ENCODE results near the gene PLA2G15.
"Not testable (repeated sequence)": the region's sequence is repeated elsewhere in the genome, so short reads cannot be mapped to it uniquely, and the experiment has no call there.

The PLA2G15 gene

DNA sequence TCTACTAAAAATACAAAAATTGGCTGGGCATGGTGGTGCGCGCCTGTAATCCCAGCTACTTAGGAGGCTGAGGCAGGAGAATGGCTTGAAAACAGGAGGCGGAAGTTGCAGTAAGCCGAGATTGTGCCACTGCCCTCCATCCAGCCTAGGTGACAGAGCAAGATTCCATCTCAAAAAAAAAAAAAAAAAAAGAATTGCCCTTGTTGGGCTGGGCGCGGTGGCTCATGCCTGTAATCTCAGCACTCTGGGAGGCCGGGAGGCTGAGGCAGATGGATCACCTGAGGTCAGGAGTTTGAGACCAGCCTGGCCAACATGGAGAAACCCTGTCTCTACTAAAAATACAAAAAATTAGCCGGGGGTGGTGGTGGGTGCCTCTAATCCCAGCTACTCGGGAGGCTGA lies 43.6 kb downstream of the PLA2G15 start:
- H3K4me3 ChIP-seq: not testable (repeated sequence)
- H3K27ac ChIP-seq: peak overlapping the region in 16 of 21 experiments; percentile 7 to 87 (median 74)

DNA sequence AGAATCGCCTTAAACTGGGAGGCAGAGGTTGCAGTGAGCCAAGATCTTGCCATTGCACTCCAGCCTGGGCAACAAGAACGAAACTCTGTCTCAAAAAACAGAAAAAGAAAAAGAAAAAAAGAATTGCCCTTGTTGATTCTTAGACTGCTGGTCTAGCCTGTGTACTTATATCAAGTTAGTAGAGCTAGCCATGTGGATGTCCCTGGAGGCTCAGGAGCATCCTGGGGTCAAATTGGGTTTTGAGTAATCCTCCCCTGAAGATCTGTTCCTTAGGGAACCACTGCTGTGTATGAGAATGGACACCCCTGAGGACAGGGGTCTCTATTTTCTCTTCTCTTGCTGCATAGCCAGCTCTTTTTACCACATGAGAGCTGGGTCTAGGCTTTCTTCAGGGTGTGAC lies 44.0 kb downstream of the PLA2G15 start:
- peak overlapping the region in 19 of 21 experiments; percentile 20 to 87 (median 63) for H3K27ac ChIP-seq
- no peak overlapping the region for H3K4me3 ChIP-seq

DNA sequence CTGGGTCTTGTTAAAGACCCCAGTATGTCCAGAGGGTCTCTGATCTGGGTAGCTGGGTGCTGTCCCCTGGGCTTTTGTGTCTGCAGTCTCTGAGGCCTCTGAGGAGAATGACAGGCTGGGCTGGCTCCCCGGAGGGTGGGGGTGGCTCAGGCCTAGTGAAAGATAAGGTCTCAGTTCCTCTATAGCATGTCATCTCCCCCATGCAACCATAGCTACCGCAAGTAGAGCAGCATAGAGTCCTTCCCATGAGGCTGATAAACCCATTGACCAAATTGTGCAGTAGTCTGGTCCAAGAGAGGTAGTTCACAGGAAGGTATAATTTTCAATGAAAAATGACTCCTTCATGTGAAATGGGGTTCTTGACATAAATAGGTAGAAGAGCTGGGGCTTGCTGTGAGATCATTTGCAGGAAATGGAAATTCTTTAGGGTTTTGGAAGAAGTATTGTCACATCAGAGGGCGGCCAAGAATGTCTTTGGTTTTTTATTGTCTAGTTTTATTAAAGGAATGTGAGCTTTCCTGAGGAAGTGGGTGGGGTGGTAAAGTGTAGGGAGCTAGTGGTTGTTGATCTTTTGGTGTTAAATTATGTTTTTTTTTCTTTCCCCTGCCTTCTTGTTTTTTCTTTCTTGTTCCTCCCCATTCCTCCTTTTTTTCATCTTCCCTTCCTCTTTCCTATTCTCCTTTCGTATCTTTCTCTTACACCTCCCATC lies 44.6 kb downstream of the PLA2G15 start:
- Histone ChIP-seq H3K4me3 (no peak overlapping the region), H3K27ac (peak overlapping the region in 19 of 21 experiments; percentile 29 to 87 (median 63))

DNA sequence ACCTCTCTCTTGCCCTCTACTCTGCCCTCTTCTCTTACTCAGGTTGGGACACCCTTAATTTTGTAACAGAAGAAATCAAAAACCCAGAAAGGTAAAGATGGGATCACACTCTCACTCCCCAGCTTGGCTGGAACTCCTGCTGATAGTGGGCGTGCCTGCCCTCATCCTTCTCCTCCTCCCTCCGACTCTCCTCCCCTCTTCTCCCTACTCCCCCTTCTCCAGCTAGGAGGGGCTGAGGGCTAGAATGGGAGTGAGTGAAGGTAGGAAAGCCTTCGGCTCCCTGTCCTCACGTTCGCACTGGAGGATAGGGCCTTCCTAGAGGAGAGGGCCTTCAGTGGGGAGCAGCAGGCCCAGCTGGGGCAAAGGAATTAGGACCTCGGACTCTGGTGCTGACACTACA lies 45.3 kb downstream of the PLA2G15 start:
- Histone ChIP-seq H3K4me3 (no peak overlapping the region), H3K27ac (peak overlapping the region in 17 of 21 experiments; percentile 6 to 87 (median 59))

DNA sequence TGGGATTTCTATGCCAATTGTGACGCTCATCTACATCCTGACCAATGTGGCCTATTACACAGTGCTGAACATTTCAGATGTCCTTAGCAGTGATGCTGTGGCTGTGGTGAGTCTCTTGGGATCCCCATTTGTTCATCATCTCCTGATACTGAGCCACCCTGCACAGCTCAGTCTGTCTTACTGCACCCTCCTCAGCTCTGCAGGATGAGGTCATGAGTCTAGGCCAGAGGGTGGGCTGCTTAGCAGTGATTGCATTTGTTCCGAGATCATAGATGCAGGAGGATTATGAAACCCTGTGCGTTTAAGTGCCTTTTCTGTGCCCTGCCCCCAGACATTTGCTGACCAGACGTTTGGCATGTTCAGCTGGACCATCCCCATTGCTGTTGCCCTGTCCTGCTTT lies 46.1 kb downstream of the PLA2G15 start:
- peak overlapping the region in 8 of 21 experiments; percentile 35 to 87 (median 70) for H3K27ac ChIP-seq

DNA sequence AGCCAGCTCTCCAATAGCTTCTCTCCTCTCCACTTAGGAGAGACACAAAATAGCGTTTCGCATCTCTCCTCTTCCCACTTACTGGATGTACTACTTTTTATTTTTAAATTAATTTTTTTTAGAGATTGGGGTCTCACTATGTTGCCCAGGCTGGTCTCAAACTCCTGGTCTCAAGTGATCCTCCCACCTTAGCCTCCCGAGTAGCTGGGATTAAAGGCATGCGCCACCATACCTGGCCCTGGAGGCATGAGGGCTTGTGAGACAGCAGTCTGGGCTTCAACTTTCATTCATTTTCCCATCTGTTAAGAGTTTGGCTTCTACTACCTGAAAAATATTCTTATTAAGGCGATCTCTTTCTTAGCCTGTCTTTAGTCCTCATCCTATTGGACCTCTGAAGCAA lies 47.3 kb downstream of the PLA2G15 start:
- peak overlapping the region in 4 of 21 experiments; percentile 1 to 74 (median 54) for H3K27ac ChIP-seq
- no peak overlapping the region for H3K4me3 ChIP-seq

More for the DNA sequence above, 46.1 kb downstream of the PLA2G15 start:
- H3K4me3 ChIP-seq: no peak overlapping the region

DNA sequence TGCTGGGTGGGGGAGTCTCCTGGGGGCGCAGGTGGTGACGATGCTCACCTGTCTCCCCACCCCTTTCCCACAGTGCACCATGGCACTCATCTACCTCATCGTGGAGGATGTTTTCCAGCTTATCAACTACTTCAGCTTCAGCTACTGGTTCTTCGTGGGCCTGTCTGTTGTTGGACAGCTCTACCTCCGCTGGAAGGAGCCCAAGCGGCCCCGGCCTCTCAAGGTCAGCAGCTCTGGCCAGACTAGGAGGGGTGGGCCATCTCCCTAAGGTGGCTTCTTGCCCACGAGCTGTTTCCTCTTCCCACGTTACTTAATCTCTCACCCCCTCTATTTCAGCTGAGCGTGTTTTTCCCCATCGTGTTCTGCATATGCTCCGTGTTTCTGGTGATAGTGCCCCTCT lies 51.1 kb downstream of the PLA2G15 start:
- H3K27ac ChIP-seq: peak overlapping the region in 2 of 21 experiments; percentile 10 to 30
- no peak overlapping the region for H3K4me3 ChIP-seq

DNA sequence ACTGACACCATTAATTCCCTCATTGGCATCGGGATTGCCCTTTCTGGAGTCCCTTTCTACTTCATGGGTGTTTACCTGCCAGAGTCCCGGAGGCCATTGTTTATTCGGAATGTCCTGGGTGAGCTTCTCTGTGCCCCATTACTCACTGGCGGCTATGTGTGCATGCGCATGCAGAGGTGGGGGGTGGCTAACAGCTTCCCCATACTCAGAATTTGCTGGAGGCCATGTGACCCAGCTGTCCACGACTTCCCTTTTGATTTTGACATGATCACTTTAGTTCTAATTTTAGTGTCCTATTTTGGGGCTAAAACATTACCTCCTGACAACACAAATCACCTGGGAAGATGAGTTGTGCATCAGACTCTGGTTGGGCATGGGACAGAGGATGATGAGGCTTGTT lies 51.5 kb downstream of the PLA2G15 start:
- Histone ChIP-seq H3K27ac (peak overlapping the region in 6 of 21 experiments; percentile 6 to 30 (median 21)), H3K4me3 (no peak overlapping the region)

DNA sequence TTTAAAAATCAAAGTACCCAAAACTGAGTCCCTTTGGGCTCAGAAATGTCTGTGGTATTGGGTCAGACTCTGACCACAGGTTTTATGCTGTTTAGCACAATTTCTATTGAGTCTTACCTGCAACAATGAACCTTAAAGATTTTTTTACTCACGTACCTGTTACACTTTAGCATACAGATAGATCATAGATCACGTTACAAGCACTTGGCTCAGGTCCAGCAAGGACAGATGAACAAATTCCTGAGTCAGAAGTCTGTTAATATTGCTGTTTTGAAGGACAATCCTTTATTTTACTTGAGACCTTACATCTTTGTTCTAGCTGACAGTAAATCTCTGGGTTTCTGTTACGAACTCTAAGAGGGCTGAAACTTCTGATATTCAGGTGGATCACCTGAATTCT lies 52.7 kb downstream of the PLA2G15 start:
- H3K4me3 ChIP-seq: no peak overlapping the region
- peak overlapping the region in 12 of 21 experiments; percentile 16 to 71 (median 29) for H3K27ac ChIP-seq

DNA sequence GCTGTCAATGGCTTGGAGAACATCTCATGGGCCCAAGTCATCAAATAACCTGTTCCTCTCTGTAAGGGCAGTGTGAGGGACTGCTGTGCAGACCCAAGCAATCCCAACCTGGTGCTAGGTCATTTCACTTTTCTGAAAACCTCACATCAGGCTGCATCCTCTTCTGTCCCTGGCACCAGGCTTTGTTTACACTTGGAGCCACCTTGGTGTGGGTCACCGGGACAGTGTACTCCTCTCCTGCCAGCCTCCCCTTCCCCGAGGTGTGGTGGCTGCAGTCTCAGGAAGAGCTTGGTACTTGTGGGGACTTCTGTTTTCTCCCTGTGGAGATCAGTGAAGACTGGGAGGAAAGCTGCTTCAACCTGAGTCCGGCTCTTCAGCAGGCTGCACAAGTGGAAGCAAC lies 53.1 kb downstream of the PLA2G15 start:
- no peak overlapping the region for H3K4me3 ChIP-seq
- H3K27ac ChIP-seq: peak overlapping the region in 16 of 21 experiments; percentile 5 to 71 (median 29)

DNA sequence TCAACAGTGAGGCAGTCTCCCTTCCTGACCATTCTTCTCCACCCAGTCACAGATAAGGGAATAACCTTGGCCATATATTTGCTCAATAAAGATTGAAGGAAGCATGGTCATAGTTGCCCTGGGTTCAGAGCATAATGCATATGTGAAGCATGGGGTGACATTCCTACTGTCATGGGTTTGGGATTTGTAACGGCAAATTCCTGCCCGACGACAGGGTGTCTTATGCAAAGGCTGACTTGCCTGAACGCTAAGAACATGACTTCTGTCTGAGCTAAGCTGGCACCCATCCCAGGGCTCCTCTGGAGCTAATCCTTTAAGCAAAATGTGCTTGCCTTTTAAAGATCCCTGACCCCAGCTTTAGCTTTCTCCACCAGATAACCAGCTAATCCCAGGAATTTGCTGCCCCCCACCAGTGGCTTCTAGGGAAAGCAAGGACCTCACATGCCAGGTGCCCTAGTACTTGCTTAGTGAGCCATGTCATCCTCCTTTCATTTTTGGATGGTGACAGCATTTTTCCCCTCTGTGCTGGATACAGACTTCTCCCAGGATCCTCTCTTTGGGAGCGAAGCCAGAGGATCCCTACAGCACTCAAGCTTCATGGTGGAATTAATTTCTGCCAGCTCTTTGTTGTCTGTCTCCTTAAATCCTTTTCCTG lies 53.9 kb downstream of the PLA2G15 start:
- no peak overlapping the region for H3K4me3 ChIP-seq
- peak overlapping the region in 19 of 21 experiments; percentile 5 to 71 (median 27) for H3K27ac ChIP-seq

DNA sequence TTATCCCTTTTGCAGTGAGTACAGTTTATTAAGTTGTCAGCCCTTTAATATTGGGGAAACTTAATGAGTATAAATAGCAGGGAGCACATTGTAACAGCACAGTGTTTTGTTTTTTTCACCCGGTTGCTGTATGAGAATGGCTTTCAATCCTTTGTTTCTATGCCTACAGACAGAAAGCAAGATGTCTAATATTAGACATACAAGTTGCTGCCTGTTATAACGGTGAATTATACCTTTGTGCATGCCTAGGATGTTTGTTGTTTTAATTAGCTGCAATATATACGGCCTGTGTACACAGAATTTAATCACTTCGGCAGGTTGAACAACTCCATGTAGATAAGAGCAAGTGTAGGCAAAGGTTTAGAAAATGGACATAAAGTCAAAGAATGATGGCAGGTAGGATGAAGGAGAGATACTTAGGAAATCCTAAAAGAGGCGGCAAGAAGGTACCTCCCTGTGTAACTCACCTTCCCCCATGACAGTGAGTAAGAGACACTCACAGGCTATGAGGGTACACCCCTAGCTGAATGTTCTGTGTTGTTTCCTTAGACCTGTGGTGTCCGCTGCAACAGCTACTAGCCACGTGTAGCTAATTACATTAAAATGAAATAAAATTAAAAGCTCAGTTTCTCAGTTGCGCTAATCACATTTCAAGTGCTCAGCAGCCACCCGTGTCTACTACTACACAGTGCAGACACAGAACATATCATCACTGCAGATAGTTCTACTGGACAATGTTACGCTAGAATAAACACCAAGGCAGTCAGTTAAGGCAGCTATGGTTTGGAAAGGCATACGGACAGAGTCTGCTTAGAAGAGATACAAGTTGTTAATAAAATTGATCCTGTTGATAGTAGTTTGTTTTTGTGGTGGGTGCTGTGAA lies 54.6 kb downstream of the PLA2G15 start:
- Histone ChIP-seq H3K27ac (peak overlapping the region in 15 of 21 experiments; percentile 17 to 71 (median 38)), H3K4me3 (no peak overlapping the region)

DNA sequence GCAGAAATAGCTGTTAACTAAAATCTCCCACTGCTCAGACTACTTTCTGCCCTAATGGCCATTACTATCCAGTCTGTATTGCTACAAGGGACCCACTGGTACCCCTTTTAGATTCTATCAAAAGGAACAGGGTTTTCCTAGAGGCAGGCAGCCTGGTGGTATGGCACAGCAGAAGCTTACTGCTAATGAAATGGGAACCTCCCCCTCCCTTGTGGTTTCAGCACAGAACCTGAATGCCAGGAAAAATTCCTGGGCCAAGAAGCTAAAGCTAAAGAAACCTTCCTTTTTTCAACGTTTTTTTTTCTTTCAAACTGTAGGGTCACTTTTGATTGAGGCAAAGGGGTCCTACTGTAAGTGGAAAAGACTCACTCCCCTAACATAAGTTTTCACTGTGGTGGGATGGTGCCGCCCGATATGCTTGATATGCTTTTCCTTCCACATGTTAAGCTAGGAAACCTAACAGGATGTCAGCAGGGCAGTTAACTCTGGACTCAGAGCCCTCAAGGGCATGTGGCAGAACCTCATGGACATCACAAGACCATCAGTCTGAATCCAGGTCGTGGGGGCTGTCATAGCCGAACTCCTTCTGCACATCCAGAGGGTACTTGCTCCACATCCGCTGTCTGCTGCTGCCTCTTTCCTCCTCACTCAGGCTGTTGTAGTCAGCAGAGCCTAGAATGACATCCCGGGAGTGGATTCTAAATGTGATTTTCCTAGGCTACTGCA lies 55.7 kb downstream of the PLA2G15 start:
- Histone ChIP-seq H3K27ac (peak overlapping the region in 3 of 21 experiments; percentile 12 to 63 (median 27)), H3K4me3 (no peak overlapping the region)

DNA sequence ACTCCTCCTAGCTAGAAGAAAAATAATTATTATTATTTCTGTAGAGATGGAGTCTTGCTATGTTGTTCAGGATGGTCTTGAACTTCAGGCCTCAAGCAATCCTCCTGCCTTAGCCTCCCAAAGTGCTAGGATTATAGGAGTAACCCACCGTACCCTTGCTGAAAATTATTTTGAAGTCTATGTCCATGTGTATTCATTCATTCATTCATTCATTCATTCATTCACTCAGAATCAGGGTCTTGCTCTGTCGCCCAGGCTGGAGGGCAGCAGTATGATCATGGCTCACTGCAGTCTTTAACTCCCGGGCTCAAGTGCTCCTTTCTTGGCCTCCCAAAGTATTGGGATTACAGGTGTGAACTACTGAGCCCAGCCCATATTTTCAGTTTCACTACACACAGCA lies 61.5 kb downstream of the PLA2G15 start:
- Histone ChIP-seq H3K27ac (no peak overlapping the region), H3K4me3 (no peak overlapping the region)

DNA sequence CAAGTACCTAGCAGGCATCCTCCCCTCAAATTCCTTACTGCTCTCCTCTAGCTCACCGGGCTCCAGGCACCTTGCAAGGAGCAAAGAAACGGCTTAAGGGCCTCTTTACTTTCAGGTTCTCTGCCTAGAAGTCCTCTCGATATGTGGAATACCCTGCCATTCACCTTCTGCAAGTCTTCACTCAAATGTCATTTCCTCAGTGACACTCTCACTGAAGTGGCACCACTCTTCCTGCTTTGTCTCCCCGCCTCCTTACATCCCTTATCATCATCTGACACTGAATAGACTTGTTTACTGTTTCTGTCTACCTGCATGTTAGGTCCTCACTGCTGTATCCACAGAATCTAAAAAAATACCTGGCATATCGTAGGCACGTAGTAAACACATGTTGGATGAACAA lies 64.6 kb downstream of the PLA2G15 start:
- peak overlapping the region in 18 of 21 experiments; percentile 64 to 94 (median 87) for H3K27ac ChIP-seq
- peak overlapping the region; percentile 61 to 98 (median 91) for H3K4me3 ChIP-seq

DNA sequence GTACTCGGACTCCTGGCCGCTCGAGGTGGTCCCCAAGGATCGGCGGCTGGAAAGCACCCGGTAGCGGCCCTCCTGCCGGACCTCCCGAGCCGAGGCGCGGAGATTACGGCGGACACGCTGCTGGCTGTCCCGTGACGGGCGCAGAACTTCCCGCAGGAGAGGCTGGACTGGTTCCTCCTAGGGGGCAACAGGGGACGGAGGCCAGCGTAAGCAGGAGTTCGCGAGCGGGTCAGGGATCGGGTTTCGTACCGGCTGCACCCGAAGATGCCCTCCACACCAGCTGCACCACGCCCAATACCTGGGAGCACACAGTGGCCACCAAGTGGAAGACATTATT lies 65.2 kb downstream of the PLA2G15 start:
- Histone ChIP-seq H3K4me3 (peak overlapping the region; percentile 61 to 98 (median 91)), H3K27ac (peak overlapping the region; percentile 26 to 94 (median 87))
